Heart left ventricle (tissue), 16 donors: Measurements from ENCODE around the gene ZYX. TPM values are rescaled to one million over a fixed set of nuclear protein-coding genes. Genes with fewer than 3 reads are reported as not detected.

Experiments
- ATAC-seq, 4 donors: fragments of 200-7000 bp; cut with Tn5 transposase; one replicate each; pipeline ENCODE4 v1.9.1; 2020 to 2022; ENCODE audit warnings: moderate library complexity in 4 of 4, mild to moderate bottlenecking in 3 of 4, moderate number of reproducible peaks in 1 of 4
- DNase-seq, 5 donors: peaks; one replicate each; pipeline ENCODE4 v3.0.0-alpha.2; 2020
- H3K27ac ChIP-seq, 12 donors: fragments of 200-600 bp; sonication (generic) in 4 of 12; one replicate each; pipeline versions ENCODE4 v1.5.0 to v1.8.0; 2016 to 2022; ENCODE audit warnings: mild to moderate bottlenecking in 2 of 12
- H3K27me3 ChIP-seq, 9 donors: fragments of 200-600 bp; sonication (generic) in 2 of 9; one replicate each; pipeline versions ENCODE4 v1.5.1 to v1.8.0; 2016 to 2022; ENCODE audit warnings: mild to moderate bottlenecking in 3 of 9
- H3K36me3 ChIP-seq, 9 donors: fragments of 200-600 bp; sonication (generic) in 2 of 9; one replicate each; pipeline versions ENCODE4 v1.5.0 to v1.8.0; 2018 to 2022; ENCODE audit warnings: mild to moderate bottlenecking in 2 of 9
- H3K4me1 ChIP-seq, 12 donors: fragments of 200-600 bp; sonication (generic) in 4 of 12; one replicate each; pipeline versions ENCODE4 v1.5.0 to v1.8.0; 2016 to 2022; ENCODE audit warnings: mild to moderate bottlenecking in 3 of 12
- H3K4me3 ChIP-seq, 12 donors: fragments of 200-600 bp; sonication (generic) in 4 of 12; one replicate each; pipeline versions ENCODE4 v1.5.0 to v1.8.0; 2017 to 2022; ENCODE audit warnings: mild to moderate bottlenecking in 9 of 12, moderate library complexity in 4 of 12
- H3K9me3 ChIP-seq, 12 donors: fragments of 200-600 bp; sonication (generic) in 4 of 12; one replicate each; pipeline versions ENCODE4 v1.5.0 to v1.8.0; 2016 to 2022; ENCODE audit warnings: mild to moderate bottlenecking in 1 of 12
- CTCF ChIP-seq, 12 donors: fragments of 200-600 bp; sonication (generic) in 4 of 12; IDR thresholded peaks; one replicate each; pipeline versions ENCODE4 v1.5.0 to v1.8.0; 2018 to 2022; ENCODE audit warnings: antibody characterized with exemption in 12 of 12, mild to moderate bottlenecking in 5 of 12
- POLR2A ChIP-seq, 2 donors: fragments of 450-650 bp; IDR thresholded peaks; one replicate each; pipeline ENCODE4 v1.6.1; 2017; ENCODE audit warnings: antibody characterized with exemption in 2 of 2, mild to moderate bottlenecking in 2 of 2, moderate library complexity in 2 of 2
- WGBS, 4 donors: extraction: QIAGEN DNeasy Blood & Tissue Kit in 2 of 4; methylation state at CpG; one replicate each; pipeline versions ENCODE4 v1.1.5 to v1.1.7; 2013 to 2018; 5-methylcytosine and 5-hydroxymethylcytosine counted together
- intact Hi-C, 10 donors: fragments of 100-400 bp; cut with DNase I; formaldehyde crosslinking; loops; one replicate each; pipeline versions ENCODE4 v1.11.1 to v1.14.2; 2022
- polyA plus RNA-seq, 2 donors: library from polyadenylated mRNA; stranded (reverse); fragments of 200-250 nt; gene quantifications; one replicate each; pipeline ENCODE4 v1.2.3, GENCODE V29; 2013
- total RNA-seq, 9 donors: library from RNA; depleted of rRNA in 2 of 9; stranded (reverse); fragments of >200 nt in 2 of 9; fragmentation: NEBNext Ultra II Directional in 3 of 9; extraction: Animal tissue kit (Norgen Biotek cat#: 25700) in 3 of 9; gene quantifications; one replicate each; pipeline versions ENCODE4 v1.1.0 to v1.2.4, GENCODE V29; 2016 to 2023
- donor health status: ischemic (EF 13 %, LVEDD 7.1; RV severe dilation, severe dysfunction).
- donor health status: healthy with polysubstance abuse.
- donor health status: DM: no; HTN: yes; CAD: no.
- donor health status: DM: no; HTN: no; CAD: no.
- donor health status: ischemic (EF 25% LVEDD 6.9; RV normal size, moderate dysfunction).
- donor health status: ischemic (EF 25% LVEDD 5.7; RV mildly dilated, moderate dysfunction).
- donor health status: healthy.
- donor health status: DM: yes; HTN: yes; CAD: no.
- donor health status: ischemic (EF 35%, LVEDD 5.7; RV mildly dilated, moderate dysfunction).
- donor health status: nonischemic (EF 11% LVEDD 7.7; RV severe dilation, severe dysfunction).
- donor health status: DM: yes; HTN: yes; CAD: no.
- donor health status: PGD.
- donor health status: ischemic (EF 29% LVEDD 5.4; RV normal size, mild dysfunction).
- donor health status: nonischemic (EF 23%, LVEDD 6.1; RV moderate dilation, normal function).

The ZYX gene
- total and polyA plus RNA-seq, 11 donors: 55.9 to 217 (median 79.4) TPM

GRCh38 chr7:143374561-143374960 lies 6.6 kb upstream of the ZYX start:
- Histone ChIP-seq H3K9me3 (no peaks in the 10 kb centered on the region), H3K4me1 (peaks cover 0 to 79% (median 5%) of the 10 kb centered on the region in 12 donors), H3K36me3 (no peaks in the 10 kb centered on the region), H3K27me3 (no peaks in the 10 kb centered on the region), H3K4me3 (no peak overlapping the region), H3K27ac (peak overlapping the region in 1 of 12 donors; percentile 91)
- ATAC-seq (peak in 2 of 4 donors; percentile 14 to 20), DNase-seq (no peak)
- intact Hi-C loops: loop anchor here in 1 of 10 donors (10.0 kb wide), 1 partner anchor 110 kb away; the partner anchor contains the start of gene GSTK1
- 77 to 88% (median 82%) methylated on average over 5 of the region's 5 CpGs for WGBS, 4 donors
- TF ChIP-seq POLR2A (IDR thresholded peaks at IDR 0.05) (no peak), CTCF (IDR thresholded peaks at IDR 0.05) (no peak)

GRCh38 chr7:143375298-143376034 lies 5.7 kb upstream of the ZYX start:
- Histone ChIP-seq H3K4me3 (no peak overlapping the region), H3K27ac (peak overlapping the region in 1 of 12 donors; percentile 91), H3K36me3 (no peaks in the 10 kb centered on the region), H3K9me3 (no peaks in the 10 kb centered on the region), H3K27me3 (no peaks in the 10 kb centered on the region), H3K4me1 (peaks cover 0 to 84% (median 11%) of the 10 kb centered on the region in 12 donors)
- TF ChIP-seq CTCF (IDR thresholded peaks at IDR 0.05): no peak
- TF ChIP-seq POLR2A (IDR thresholded peaks at IDR 0.05): no peak
- intact Hi-C loops: loop anchor here in 4 of 10 donors (5.0 to 10.0 kb wide), 3 partner anchors 42 to 133 kb away; partner anchors contain the start of gene GSTK1 (in 1 of the 4)
- DNase-seq: peak in 1 of 5 donors; percentile 38
- ATAC-seq: peak in 2 of 4 donors; percentile 22 to 34
- WGBS, 4 donors: 81 to 87% (median 85%) methylated on average over 7 of the region's 7 CpGs

- intact Hi-C loops: loop anchor here in 4 of 10 donors (5.0 to 10.0 kb wide), 3 partner anchors 41 to 134 kb away; partner anchors contain the start of gene GSTK1 (in 1 of the 4)
- 75 to 87% (median 81%) methylated on average over 5 of the region's 5 CpGs for WGBS, 4 donors
- Histone ChIP-seq H3K9me3 (no peaks in the 10 kb centered on the region), H3K27ac (peak overlapping the region in 2 of 12 donors; percentile 35 to 91), H3K4me1 (peaks cover 0 to 84% (median 11%) of the 10 kb centered on the region in 12 donors), H3K27me3 (no peaks in the 10 kb centered on the region), H3K36me3 (no peaks in the 10 kb centered on the region), H3K4me3 (no peak overlapping the region)
- DNase-seq (no peak), ATAC-seq (no peak)
- no peak for TF ChIP-seq POLR2A (IDR thresholded peaks at IDR 0.05)
- no peak for TF ChIP-seq CTCF (IDR thresholded peaks at IDR 0.05)
Observed at GRCh38 chr7:143376396-143376795, 4.7 kb upstream of the ZYX start.

GRCh38 chr7:143379611-143380259 lies 1.4 kb upstream of the ZYX start:
- 31 to 36% (median 35%) methylated on average over 15 of the region's 15 CpGs for WGBS, 4 donors
- Histone ChIP-seq H3K9me3 (no peaks in the 10 kb centered on the region), H3K27me3 (no peaks in the 10 kb centered on the region), H3K36me3 (peaks cover 0 to 17% (median 2%) of the 10 kb centered on the region in 9 donors), H3K4me1 (peaks cover 5 to 79% (median 39%) of the 10 kb centered on the region in 12 donors), H3K27ac (peak overlapping the region in 11 of 12 donors; percentile 97 to 100 (median 99)), H3K4me3 (peak overlapping the region in 11 of 12 donors; percentile 62 to 96 (median 88))
- TF ChIP-seq POLR2A (IDR thresholded peaks at IDR 0.05) (no peak), CTCF (IDR thresholded peaks at IDR 0.05) (no peak)
- ATAC-seq (peak in 3 of 4 donors; percentile 0 to 1 (median 0)), DNase-seq (no peak)
- intact Hi-C loops: loop anchor here (1.0 to 10.0 kb wide), 11 partner anchors 29 to 525 kb away; partner anchors contain the start of genes CASP2 (in 4 of the 10), TMEM139 (in 2 of the 10), EPHA1 (in 1 of the 10) and GSTK1 (in 1 of the 10)
